HepG2 (cell line): Measurements from ENCODE around the gene ZNF221. TPM values are rescaled to one million over a fixed set of nuclear protein-coding genes. Genes with fewer than 3 reads are reported as not detected.
A peak's percentile ranks its signal among the peaks of the same experiment; 100 is the strongest.

ENCODE experiments used
- ATM ChIP-seq: fragments of 450-650 bp; IDR thresholded peaks from 2 replicates; pipeline ENCODE4 v1.7.1; 2017; ENCODE audit warnings: mild to moderate bottlenecking, borderline replicate concordance
- FOXA3 ChIP-seq: IDR thresholded peaks from 2 replicates; pipeline ENCODE4 v1.6.1; 2016; ENCODE audit warnings: missing genetic modification reagents, missing compliant biosample characterization
- GLMP ChIP-seq: sonication (generic); formaldehyde crosslinking; IDR thresholded peaks from 2 replicates; pipeline ENCODE4 v1.9.0; 2021; ENCODE audit warnings: missing genetic modification reagents, mild to moderate bottlenecking, borderline replicate concordance
- HDAC2 ChIP-seq: sonication (generic); formaldehyde crosslinking; IDR thresholded peaks from 2 replicates; pipeline ENCODE4 v1.4.0; 2020; ENCODE audit warnings: missing genetic modification reagents
- HIVEP1 ChIP-seq: sonication (generic); formaldehyde crosslinking; IDR thresholded peaks from 2 replicates; pipeline ENCODE4 v1.4.0; 2020; ENCODE audit warnings: mild to moderate bottlenecking, missing genetic modification reagents
- HNRNPLL ChIP-seq: fragments of 200-400 bp; formaldehyde crosslinking; IDR thresholded peaks from 2 replicates; pipeline ENCODE4 v1.6.1; 2017; ENCODE audit warnings: mild to moderate bottlenecking, low read depth, low read length; ENCODE audit not compliant: poor library complexity, severe bottlenecking
- MED1 ChIP-seq: sonication (generic); formaldehyde crosslinking; IDR thresholded peaks from 2 replicates; pipeline ENCODE4 v1.4.0; 2020; ENCODE audit warnings: missing genetic modification reagents
- NCOA5 ChIP-seq: sonication (generic); formaldehyde crosslinking; IDR thresholded peaks from 2 replicates; pipeline ENCODE4 v1.4.0; 2020; ENCODE audit warnings: missing genetic modification reagents
- NFATC3 ChIP-seq: sonication (generic); formaldehyde crosslinking; IDR thresholded peaks from 2 replicates; pipeline ENCODE4 v1.5.1; 2020; ENCODE audit warnings: mild to moderate bottlenecking, missing genetic modification reagents
- NR2F1 ChIP-seq, 2 experiments: fragments of 450-650 bp in 1 of 2; formaldehyde crosslinking in 1 of 2; IDR thresholded peaks; 2 replicates each; pipeline versions ENCODE4 v1.5.0 to v1.6.1; 2016 to 2020; ENCODE audit warnings: mild to moderate bottlenecking in 1 of 2, missing compliant biosample characterization in 1 of 2, missing genetic modification reagents in 1 of 2, moderate library complexity in 1 of 2
- PRDM4 ChIP-seq: sonication (generic); formaldehyde crosslinking; IDR thresholded peaks from 2 replicates; pipeline ENCODE4 v1.9.0; 2021; ENCODE audit warnings: missing genetic modification reagents, borderline replicate concordance
- PREB ChIP-seq: sonication (generic); formaldehyde crosslinking; IDR thresholded peaks from 2 replicates; pipeline ENCODE4 v1.4.0; 2020; ENCODE audit warnings: missing genetic modification reagents
- REPIN1 ChIP-seq: sonication (generic); formaldehyde crosslinking; IDR thresholded peaks from 2 replicates; pipeline ENCODE4 v1.8.0; 2022; ENCODE audit warnings: missing genetic modification reagents, low read depth, mild to moderate bottlenecking, borderline replicate concordance
- RXRA ChIP-seq: sonication (generic); formaldehyde crosslinking; IDR thresholded peaks from 2 replicates; pipeline ENCODE4 v1.5.1; 2020; ENCODE audit warnings: missing genetic modification reagents
- SAP130 ChIP-seq: IDR thresholded peaks from 2 replicates; pipeline ENCODE4 v1.6.1; 2016; ENCODE audit warnings: low read depth
- YEATS2 ChIP-seq: sonication (generic); formaldehyde crosslinking; IDR thresholded peaks from 2 replicates; pipeline ENCODE4 v1.4.0; 2020; ENCODE audit warnings: missing genetic modification reagents, borderline replicate concordance
- ZNF234 ChIP-seq: sonication (generic); formaldehyde crosslinking; conservative IDR thresholded peaks from 2 replicates; pipeline ENCODE4 v1.5.1; 2020; ENCODE audit warnings: mild to moderate bottlenecking, missing genetic modification reagents
- ZNF280D ChIP-seq: sonication (generic); formaldehyde crosslinking; IDR thresholded peaks from 2 replicates; pipeline ENCODE4 v1.5.1; 2020; ENCODE audit warnings: mild to moderate bottlenecking, missing genetic modification reagents
- ZNF335 ChIP-seq: sonication (generic); formaldehyde crosslinking; IDR thresholded peaks from 2 replicates; pipeline ENCODE4 v1.4.0; 2020; ENCODE audit warnings: missing genetic modification reagents
- ZNF354B ChIP-seq: sonication (generic); formaldehyde crosslinking; IDR thresholded peaks from 2 replicates; pipeline ENCODE4 v1.8.0; 2022; ENCODE audit warnings: mild to moderate bottlenecking, missing genetic modification reagents
- ZNF550 ChIP-seq: sonication (generic); formaldehyde crosslinking; IDR thresholded peaks from 2 replicates; pipeline ENCODE4 v1.4.0; 2020; ENCODE audit warnings: mild to moderate bottlenecking, missing genetic modification reagents, borderline replicate concordance
- ZNF776 ChIP-seq: sonication (generic); formaldehyde crosslinking; IDR thresholded peaks from 2 replicates; pipeline ENCODE4 v1.4.0; 2020; ENCODE audit warnings: mild to moderate bottlenecking, missing genetic modification reagents
- ZSCAN9 ChIP-seq: IDR thresholded peaks from 2 replicates; pipeline ENCODE4 v1.6.1; 2016; ENCODE audit warnings: borderline replicate concordance
- polyA plus RNA-seq, 8 experiments: library from polyadenylated mRNA; depleted of rRNA in 3 of 8; stranded (reverse) in 7 of 8; unstranded in 1 of 8; fragments of >200 nt; fragmentation: Illumina TruSeq in 4 of 8; extraction: Trizol in 4 of 8; gene quantifications; 2 replicates each; pipeline versions ENCODE4 v1.2.1 to v1.2.3, GENCODE V29; 2011 to 2016; ENCODE audit warnings: low read depth in 4 of 8, missing spikeins in 1 of 8, mixed read lengths in 1 of 8; ENCODE audit not compliant: insufficient read depth in 1 of 8
- total RNA-seq, 5 experiments: library from RNA; depleted of rRNA; stranded (reverse); fragments of >200 nt; fragmentation: Illumina TruSeq; extraction: Trizol; gene quantifications; 2 replicates each; pipeline ENCODE4 v1.2.3, GENCODE V29; 2016; ENCODE audit warnings: low read depth in 1 of 5

ZNF221 gene
- total and polyA plus RNA-seq, 2 of the 13 experiments (the other 11 are each of a cell fraction or from before 2014, with no cell fraction given) = 0.48 to 3.4 TPM

GRCh38 chr19:43934985-43935708 lies 15.9 kb upstream of the ZNF221 start, which contains the start of gene ZNF45 (continued):
- TF ChIP-seq NCOA5 (CRISPR knock-in tag) = no peak
- 0 out of 2 replicates have a peak, but pooled peaks have one; percentile 34 for TF ChIP-seq HDAC2
- peak; percentile 77; the same call in 1 of the 2 replicates for TF ChIP-seq YEATS2
- no peak for TF ChIP-seq PREB (CRISPR knock-in tag)
- TF ChIP-seq ZNF280D (CRISPR knock-in tag) = no peak
- peak; percentile 62; the same call in 1 of the 2 replicates for TF ChIP-seq ZNF335 (CRISPR knock-in tag)
- peak; percentile 83 for TF ChIP-seq SAP130
- TF ChIP-seq ZNF354B (CRISPR knock-in tag) = peak; percentile 78; the same call in 1 of the 2 replicates
- no peak for TF ChIP-seq ATM
- peak; percentile 65 for TF ChIP-seq HIVEP1 (CRISPR knock-in tag)
- no peak for TF ChIP-seq GLMP
- TF ChIP-seq MED1 (CRISPR knock-in tag) = peak; percentile 28
- no peak for TF ChIP-seq NFATC3 (CRISPR knock-in tag)
- no peak for TF ChIP-seq PRDM4 (CRISPR knock-in tag)
- no peak for TF ChIP-seq ZNF550
- no peak for TF ChIP-seq ZNF234 (CRISPR knock-in tag)
- TF ChIP-seq FOXA3 (CRISPR knock-in tag) = peak; percentile 42
- no peak; the same call in 1 of the 2 replicates for TF ChIP-seq RXRA (CRISPR knock-in tag)
- TF ChIP-seq REPIN1 (CRISPR knock-in tag) = no peak
- no peak for TF ChIP-seq ZNF776 (CRISPR knock-in tag)
- TF ChIP-seq ZSCAN9 (CRISPR knock-in tag) = no peak
- TF ChIP-seq NR2F1 (CRISPR knock-in tag; IDR thresholded peaks at IDR 0.05) = no peak
- TF ChIP-seq HNRNPLL = peak; percentile 58
